IMR-90 (cell line): ENCODE data around the gene IL36G. TPM values are rescaled to one million over a fixed set of nuclear protein-coding genes. Genes with fewer than 3 reads are reported as not detected.

Experiments used
- ATAC-seq: fragments of 200-7000 bp; cut with Tn5 transposase; 2 replicates; pipeline ENCODE4 v1.9.1; 2020; ENCODE audit warnings: low read depth, mild to moderate bottlenecking, moderate library complexity
- BruUV-seq: library from RNA; stranded (reverse); fragments of 400-500 nt; replicated peaks from 2 replicates; lab custom pipeline; 2021; lab: Mats Ljungman, UMichigan
- CTCF ChIA-PET: fragments of 300-600 bp; formaldehyde crosslinking; extraction: SDS; loops from one replicate; lab custom pipeline; 2021; ENCODE audit warnings: antibody characterized with exemption; lab: Yijun Ruan, JAX
- POLR2A ChIA-PET: fragments of 300-600 bp; sonication (Branson Sonifier 250); formaldehyde crosslinking; loops from one replicate; lab custom pipeline; 2022; ENCODE audit warnings: antibody characterized with exemption; ENCODE audit not compliant: unreplicated experiment; lab: Charles Lee
- DNase-seq: peaks from one replicate; pipeline ENCODE4 v3.0.0; 2013
- H2AFZ ChIP-seq: replicated peaks from 2 replicates; pipeline ENCODE3; 2013; ENCODE audit warnings: low read length, mild to moderate bottlenecking; ENCODE audit not compliant: poor library complexity
- H2AK5ac ChIP-seq: 2 replicates; pipeline ENCODE4 v1.6.1; 2013; ENCODE audit warnings: low read depth, low read length, inconsistent platforms
- H2AK9ac ChIP-seq: replicated peaks from 2 replicates; pipeline ENCODE3; 2013; ENCODE audit warnings: mild to moderate bottlenecking, low read depth, low read length, moderate library complexity; ENCODE audit not compliant: poor library complexity
- H2BK120ac ChIP-seq: 2 replicates; pipeline ENCODE4 v1.6.1; 2013; ENCODE audit warnings: low read depth, low read length, inconsistent platforms
- H2BK15ac ChIP-seq: 3 replicates; pipeline ENCODE4 v1.6.1; 2013; ENCODE audit warnings: low read depth, low read length, inconsistent platforms
- H2BK20ac ChIP-seq: 2 replicates; pipeline ENCODE4 v1.6.1; 2013; ENCODE audit warnings: low read depth, mild to moderate bottlenecking, inconsistent platforms, low read length, moderate library complexity
- H2BK5ac ChIP-seq: 2 replicates; pipeline ENCODE4 v1.6.1; 2013; ENCODE audit warnings: mild to moderate bottlenecking, low read depth, low read length, inconsistent platforms; ENCODE audit not compliant: poor library complexity, severe bottlenecking
- H3K14ac ChIP-seq: replicated peaks from 2 replicates; pipeline ENCODE4 v1.6.1; 2013; ENCODE audit warnings: low read depth, low read length, inconsistent platforms
- H3K18ac ChIP-seq: 2 replicates; pipeline ENCODE4 v1.6.1; 2013; ENCODE audit warnings: low read depth, low read length, control low read depth
- H3K23ac ChIP-seq: 2 replicates; pipeline ENCODE4 v1.6.1; 2013; ENCODE audit warnings: low read depth, low read length, inconsistent platforms
- H3K27ac ChIP-seq: 2 replicates; pipeline ENCODE4 v1.5.1; 2013; ENCODE audit warnings: mild to moderate bottlenecking, control low read depth, low read length; ENCODE audit not compliant: insufficient read depth
- H3K27me3 ChIP-seq: 2 replicates; pipeline ENCODE4 v1.6.1; 2013; ENCODE audit warnings: low read length; ENCODE audit not compliant: control insufficient read depth, insufficient read depth
- H3K36me3 ChIP-seq: 2 replicates; pipeline ENCODE4 v1.6.1; 2013; ENCODE audit warnings: low read length, mixed read lengths; ENCODE audit not compliant: control insufficient read depth, insufficient read depth
- H3K4ac ChIP-seq: 2 replicates; pipeline ENCODE4 v1.6.1; 2013; ENCODE audit warnings: low read depth, low read length, inconsistent platforms
- H3K4me1 ChIP-seq: 2 replicates; pipeline ENCODE4 v1.6.1; 2013; ENCODE audit warnings: low read length, mixed read lengths; ENCODE audit not compliant: control insufficient read depth, insufficient read depth
- H3K4me2 ChIP-seq: 2 replicates; pipeline ENCODE4 v1.6.1; 2013; ENCODE audit warnings: low read depth, mild to moderate bottlenecking, control low read depth, low read length, moderate library complexity
- H3K4me3 ChIP-seq: 2 replicates; pipeline ENCODE4 v1.5.1; 2013; ENCODE audit warnings: low read depth, mild to moderate bottlenecking, control low read depth, low read length, moderate library complexity; ENCODE audit not compliant: insufficient read depth
- H3K56ac ChIP-seq: 2 replicates; pipeline ENCODE4 v1.6.1; 2013; ENCODE audit warnings: low read length, inconsistent platforms; ENCODE audit not compliant: insufficient read depth; ENCODE audit errors: extremely low read depth
- H3K79me1 ChIP-seq, 2 experiments: 2 replicates each; pipeline ENCODE4 v1.6.1; 2013; ENCODE audit warnings: low read length in 2 of 2, inconsistent platforms in 1 of 2, low read depth in 1 of 2
- H3K9ac ChIP-seq: 2 replicates; pipeline ENCODE4 v1.6.1; 2013; ENCODE audit warnings: low read depth, low read length, control low read depth
- H3K9me1 ChIP-seq: 2 replicates; pipeline ENCODE4 v1.6.1; 2013; ENCODE audit warnings: low read length, inconsistent platforms; ENCODE audit not compliant: insufficient read depth
- H3K9me3 ChIP-seq: 2 replicates; pipeline ENCODE4 v1.6.1; 2013; ENCODE audit warnings: low read length; ENCODE audit not compliant: control insufficient read depth, insufficient read depth
- H4K20me1 ChIP-seq: 2 replicates; pipeline ENCODE4 v1.6.1; 2013; ENCODE audit warnings: low read length, inconsistent platforms; ENCODE audit not compliant: insufficient read depth
- H4K5ac ChIP-seq: 2 replicates; pipeline ENCODE4 v1.6.1; 2013; ENCODE audit warnings: mild to moderate bottlenecking, low read depth, low read length, control low read depth
- H4K8ac ChIP-seq, 2 experiments: 2 replicates each; pipeline ENCODE4 v1.6.1; 2013; ENCODE audit warnings: low read depth in 2 of 2, low read length in 2 of 2, control low read depth in 1 of 2, inconsistent platforms in 1 of 2
- H4K91ac ChIP-seq: 2 replicates; pipeline ENCODE4 v1.6.1; 2013; ENCODE audit warnings: low read depth, low read length, inconsistent platforms; ENCODE audit not compliant: insufficient read depth
- CEBPB ChIP-seq: IDR thresholded peaks from 2 replicates; pipeline ENCODE4 v1.6.1; 2012; ENCODE audit warnings: low read depth, low read length, improper control_type of control experiment
- CHD1 ChIP-seq: IDR thresholded peaks from 2 replicates; pipeline ENCODE4 v1.6.1; 2012; ENCODE audit warnings: low read depth, low read length, improper control_type of control experiment
- CTCF ChIP-seq: conservative IDR thresholded peaks from 2 replicates; pipeline ENCODE4 v1.5.1; 2012; ENCODE audit warnings: mild to moderate bottlenecking, low read depth, low read length, improper control_type of control experiment
- ELK1 ChIP-seq: fragments of 150-350 bp; IDR thresholded peaks from 2 replicates; pipeline ENCODE4 v1.6.1; 2016; ENCODE audit warnings: low read depth, mild to moderate bottlenecking, low read length, moderate library complexity, borderline replicate concordance
- FOS ChIP-seq: fragments of 150-350 bp; IDR thresholded peaks from 2 replicates; pipeline ENCODE4 v1.6.1; 2016; ENCODE audit warnings: low read depth, low read length
- MAFK ChIP-seq: IDR thresholded peaks from 2 replicates; pipeline ENCODE4 v1.6.1; 2012; ENCODE audit warnings: low read depth, low read length, improper control_type of control experiment
- MAZ ChIP-seq: IDR thresholded peaks from 2 replicates; pipeline ENCODE4 v1.6.1; 2012; ENCODE audit warnings: low read depth, mild to moderate bottlenecking, low read length, improper control_type of control experiment, moderate library complexity, borderline replicate concordance
- MXI1 ChIP-seq: IDR thresholded peaks from 2 replicates; pipeline ENCODE4 v1.6.1; 2012; ENCODE audit warnings: low read depth, mild to moderate bottlenecking, low read length, moderate library complexity, borderline replicate concordance
- NFE2L2 ChIP-seq: fragments of 150-350 bp; IDR thresholded peaks from 2 replicates; pipeline ENCODE4 v1.6.1; 2016; ENCODE audit warnings: low read depth, mild to moderate bottlenecking, low read length
- POLR2A ChIP-seq: IDR thresholded peaks from 2 replicates; pipeline ENCODE4 v1.6.1; 2012; ENCODE audit warnings: mild to moderate bottlenecking, low read depth, low read length
- RAD21 ChIP-seq: IDR thresholded peaks from 2 replicates; pipeline ENCODE4 v1.6.1; 2012; ENCODE audit warnings: low read length, improper control_type of control experiment
- RFX5 ChIP-seq: IDR thresholded peaks from 2 replicates; pipeline ENCODE4 v1.8.0; 2012; ENCODE audit warnings: low read depth, mild to moderate bottlenecking, low read length, moderate library complexity
- SMC3 ChIP-seq: fragments of 150-350 bp; IDR thresholded peaks from 2 replicates; pipeline ENCODE4 v1.6.1; 2016; ENCODE audit warnings: low read depth, mild to moderate bottlenecking, antibody characterized with exemption, low read length, moderate library complexity
- USF2 ChIP-seq: fragments of 150-350 bp; IDR thresholded peaks from 2 replicates; pipeline ENCODE4 v1.6.1; 2017; ENCODE audit warnings: mild to moderate bottlenecking, antibody characterized with exemption, low read length, low read depth
- WGBS, 2 experiments: methylation state at CpG; one replicate each; pipeline versions ENCODE4 v1.1.5 to v1.1.7; 2013; ENCODE audit warnings: missing lambda C conversion rate in 2 of 2; ENCODE audit not compliant: insufficient read length in 1 of 2; ENCODE audit errors: extremely low coverage in 2 of 2; 5-methylcytosine and 5-hydroxymethylcytosine counted together
- dilution Hi-C: fragments of 300-500 bp; cut with HindIII; formaldehyde crosslinking; loops from one replicate; pipeline ENCODE4 v1.14.3; 2018; ENCODE audit warnings: low sequenced_read_pairs; ENCODE audit not compliant: unreplicated experiment
- in situ Hi-C: fragments of 300-500 bp; cut with MboI; formaldehyde crosslinking; loops from 3 replicates; pipeline ENCODE4 v1.14.3; 2019; ENCODE audit warnings: low sequenced_read_pairs, inconsistent platforms, mixed read lengths
- intact Hi-C: fragments of 100-400 bp; cut with micrococcal nuclease; formaldehyde crosslinking; loops from 2 replicates; pipeline ENCODE4 v1.10.0; 2022
- polyA plus RNA-seq, 3 experiments: library from polyadenylated mRNA; depleted of rRNA; stranded (reverse); fragments of >200 nt; gene quantifications; 2 replicates each; pipeline ENCODE4 v1.2.3, GENCODE V29; 2012; ENCODE audit warnings: low replicate concordance in 1 of 3
- total RNA-seq: library from RNA; depleted of rRNA; stranded (reverse); fragments of >200 nt; gene quantifications from 2 replicates; pipeline ENCODE4 v1.2.3, GENCODE V29; 2012

Gene IL36G
- total and polyA plus RNA-seq, 2 of the 4 experiments (the other 2 are of a cell fraction), result not detected

GRCh38 chr2:112947374-112947773 lies 30.4 kb upstream of the IL36G start:
- no peak for ATAC-seq

More at GRCh38 chr2:112947374-112947773, 30.4 kb upstream of the IL36G start:
- Histone ChIP-seq H3K9ac (no peak overlapping the region), H3K14ac (no peak overlapping the region), H3K4me2 (no peak overlapping the region), H4K91ac (no peak overlapping the region), H3K4me1 (no peaks in the 10 kb centered on the region), H3K4ac (no peak overlapping the region), H2BK5ac (no peak overlapping the region), H2AK9ac (no peak overlapping the region), H2BK20ac (no peak overlapping the region), H2BK120ac (no peak overlapping the region), H2BK15ac (no peak overlapping the region), H3K9me1 (no peaks in the 10 kb centered on the region), H3K18ac (no peak overlapping the region), H3K56ac (no peak overlapping the region), H3K23ac (no peak overlapping the region), H4K5ac (no peak overlapping the region), H3K79me1 (no peaks in the 10 kb centered on the region), H3K27ac (no peak overlapping the region), H3K36me3 (no peaks in the 10 kb centered on the region), H2AK5ac (no peak overlapping the region), H3K9me3 (peaks cover 12% of the 10 kb centered on the region), H4K20me1 (no peaks in the 10 kb centered on the region), H2AFZ (no peak overlapping the region), H4K8ac (no peak overlapping the region), H3K4me3 (no peak overlapping the region), H3K27me3 (peaks cover 23% of the 10 kb centered on the region)
- BruUV-seq, result no TSS peak
- dilution Hi-C loops (no loop called here), in situ Hi-C loops (loop anchor here (5.0 to 10.0 kb wide), 2 partner anchors 195 to 323 kb away; no protein-coding TSS in a partner anchor), intact Hi-C loops (loop anchor here (10.0 kb wide), 1 partner anchor 323 kb away; no protein-coding TSS in a partner anchor)
- TF ChIP-seq NFE2L2, result no peak
- no peak for TF ChIP-seq ELK1
- no peak for TF ChIP-seq USF2
- no peak for TF ChIP-seq CEBPB
- no peak for TF ChIP-seq SMC3
- TF ChIP-seq MAZ, result no peak
- TF ChIP-seq POLR2A, result no peak
- TF ChIP-seq RFX5, result no peak
- no peak for TF ChIP-seq RAD21
- TF ChIP-seq MXI1, result no peak
- no peak for TF ChIP-seq FOS
- TF ChIP-seq MAFK, result no peak
- TF ChIP-seq CTCF, result no peak
- no peak for TF ChIP-seq CHD1
- ChIA-PET CTCF (interaction anchor here (2.1 kb wide), 1 partner anchor 198 kb away, joined by 10 read pairs; no protein-coding TSS in a partner anchor), POLR2A (no interaction called here)
- WGBS, 2 experiments, result 0% methylated on average over 1 of the region's 2 CpGs; no CpG with 5 or more reads in 1 of the 2 experiments
- no peak for DNase-seq
